ENCODE results near the gene ACAD9.
A peak's percentile ranks its signal among the peaks of the same experiment; 100 is the strongest.
"Not testable (repeated sequence)": the region's sequence is repeated elsewhere in the genome, so short reads cannot be mapped to it uniquely, and the experiment has no call there.

Gene ACAD9

GRCh38 chr3:128879991-128880390, 571 bp downstream of the ACAD9 start:
- peak overlapping the region; percentile 98 for H3K4me3 ChIP-seq (ENCODE audit: low read depth, low read length)
- DNase-seq (ENCODE audit: low read depth) = no peak
- TF ChIP-seq CTCF (IDR thresholded peaks at IDR 0.05; ENCODE audit: low read depth, low read length) = no peak
- TF ChIP-seq POLR2A (IDR thresholded peaks at IDR 0.05; ENCODE audit: extremely low read depth, insufficient read length) = no peak
- TF ChIP-seq MAX (IDR thresholded peaks at IDR 0.05; ENCODE audit: low read depth, low read length) = no peak
- TF ChIP-seq MYC (IDR thresholded peaks at IDR 0.05; ENCODE audit: low read depth, low read length) = no peak

- H3K4me3 ChIP-seq (ENCODE audit: low read depth, low read length) = peak overlapping the region; percentile 98
- DNase-seq (ENCODE audit: low read depth) = not testable (repeated sequence)
Observed at GRCh38 chr3:128880455-128880854, 1.0 kb downstream of the ACAD9 start.

GRCh38 chr3:128881576-128881975, 2.2 kb downstream of the ACAD9 start:
- no peak for DNase-seq (ENCODE audit: low read depth)
- H3K4me3 ChIP-seq (ENCODE audit: low read depth, low read length) = peak overlapping the region; percentile 98
- TF ChIP-seq CTCF (IDR thresholded peaks at IDR 0.05; ENCODE audit: low read depth, low read length) = no peak
- TF ChIP-seq MAX (IDR thresholded peaks at IDR 0.05; ENCODE audit: low read depth, low read length) = no peak
- no peak for TF ChIP-seq MYC (IDR thresholded peaks at IDR 0.05; ENCODE audit: low read depth, low read length)
- no peak for TF ChIP-seq POLR2A (IDR thresholded peaks at IDR 0.05; ENCODE audit: extremely low read depth, insufficient read length)

- no peak for TF ChIP-seq CTCF (IDR thresholded peaks at IDR 0.05; ENCODE audit: low read depth, low read length)
- no peak for DNase-seq (ENCODE audit: low read depth)
- H3K4me3 ChIP-seq (ENCODE audit: low read depth, low read length) = no peak overlapping the region
Observed at GRCh38 chr3:128882719-128883118, 3.3 kb downstream of the ACAD9 start.

- TF ChIP-seq CTCF (IDR thresholded peaks at IDR 0.05; ENCODE audit: low read depth, low read length) (no peak), POLR2A (IDR thresholded peaks at IDR 0.05; ENCODE audit: extremely low read depth, insufficient read length) (no peak), MYC (IDR thresholded peaks at IDR 0.05; ENCODE audit: low read depth, low read length) (no peak), MAX (IDR thresholded peaks at IDR 0.05; ENCODE audit: low read depth, low read length) (no peak)
- H3K4me3 ChIP-seq (ENCODE audit: low read depth, low read length) = no peak overlapping the region
- no peak for DNase-seq (ENCODE audit: low read depth)
Observed at GRCh38 chr3:128884992-128885391, 5.6 kb downstream of the ACAD9 start.

- H3K4me3 ChIP-seq (ENCODE audit: low read depth, low read length) = no peak overlapping the region
- no peak for TF ChIP-seq MAX (IDR thresholded peaks at IDR 0.05; ENCODE audit: low read depth, low read length)
- TF ChIP-seq CTCF (IDR thresholded peaks at IDR 0.05; ENCODE audit: low read depth, low read length) = no peak
- no peak for TF ChIP-seq POLR2A (IDR thresholded peaks at IDR 0.05; ENCODE audit: extremely low read depth, insufficient read length)
- TF ChIP-seq MYC (IDR thresholded peaks at IDR 0.05; ENCODE audit: low read depth, low read length) = no peak
- DNase-seq (ENCODE audit: low read depth) = no peak
Observed at GRCh38 chr3:128889139-128889894, 9.9 kb downstream of the ACAD9 start.

All from NB4 (cell line).